PC-9 (cell line): Measurements from ENCODE around the gene PLOD2. TPM values are rescaled to one million over a fixed set of nuclear protein-coding genes. Genes with fewer than 3 reads are reported as not detected.

ENCODE experiments used
- BruUV-seq: library from RNA; stranded (reverse); fragments of 400-500 nt; replicated peaks from 2 replicates; lab custom pipeline; 2021; lab: Mats Ljungman, UMichigan
- CTCF ChIA-PET: fragments of 300-600 bp; sonication (Branson Sonifier 250); formaldehyde crosslinking; loops from one replicate; lab custom pipeline; 2022; ENCODE audit warnings: antibody characterized with exemption; lab: Charles Lee
- POLR2A ChIA-PET: fragments of 300-600 bp; sonication (Branson Sonifier 250); formaldehyde crosslinking; loops from one replicate; lab custom pipeline; 2022; ENCODE audit warnings: antibody characterized with exemption; ENCODE audit not compliant: unreplicated experiment; lab: Charles Lee
- DNase-seq, 2 experiments: peaks; one replicate each; pipeline versions ENCODE4 v3.0.0 to v3.0.0-alpha.2; 2015 to 2022; ENCODE audit warnings: mixed read lengths in 1 of 2
- H2AFZ ChIP-seq: fragments of 200-600 bp; sonication (generic); 2 replicates; pipeline ENCODE4 v1.8.1; 2017; ENCODE audit warnings: antibody characterized with exemption
- H3F3A ChIP-seq: fragments of 200-600 bp; sonication (generic); 2 replicates; pipeline ENCODE4 v1.8.1; 2017; ENCODE audit warnings: antibody characterized with exemption, mild to moderate bottlenecking, low read depth; ENCODE audit not compliant: insufficient read depth
- H3K27ac ChIP-seq: fragments of 200-600 bp; sonication (generic); 2 replicates; pipeline ENCODE4 v1.6.1; 2016; ENCODE audit warnings: mixed run types
- H3K27me3 ChIP-seq: fragments of 200-600 bp; sonication (generic); 2 replicates; pipeline ENCODE4 v1.6.1; 2016; ENCODE audit warnings: low read depth, mixed run types; ENCODE audit not compliant: insufficient read depth
- H3K36me3 ChIP-seq: fragments of 200-600 bp; sonication (generic); 2 replicates; pipeline ENCODE4 v1.6.1; 2016; ENCODE audit warnings: low read depth, mixed run types
- H3K4me1 ChIP-seq: fragments of 200-600 bp; sonication (generic); replicated peaks from 2 replicates; pipeline ENCODE4 v1.6.1; 2016; ENCODE audit warnings: mixed run types; ENCODE audit not compliant: insufficient read depth
- H3K4me2 ChIP-seq: fragments of 200-600 bp; sonication (generic); 2 replicates; pipeline ENCODE4 v1.6.1; 2017; ENCODE audit warnings: mixed run types
- H3K4me3 ChIP-seq: fragments of 200-600 bp; sonication (generic); 2 replicates; pipeline ENCODE4 v1.6.1; 2016; ENCODE audit warnings: mixed run types
- H3K79me2 ChIP-seq: fragments of 200-600 bp; sonication (generic); 2 replicates; pipeline ENCODE4 v1.6.1; 2017; ENCODE audit warnings: low read depth, mixed run types
- H3K9me2 ChIP-seq: fragments of 200-600 bp; sonication (generic); 2 replicates; pipeline ENCODE4 v1.8.1; 2017; ENCODE audit warnings: mild to moderate bottlenecking; ENCODE audit not compliant: insufficient read depth
- H3K9me3 ChIP-seq: fragments of 200-600 bp; sonication (generic); 2 replicates; pipeline ENCODE4 v1.8.1; 2016; ENCODE audit warnings: low read depth; ENCODE audit not compliant: insufficient read depth
- H4K20me1 ChIP-seq: fragments of 200-600 bp; sonication (generic); 2 replicates; pipeline ENCODE4 v1.8.1; 2017; ENCODE audit not compliant: insufficient read depth
- CTCF ChIP-seq: fragments of 200-600 bp; sonication (generic); conservative IDR thresholded peaks from 2 replicates; pipeline ENCODE4 v1.6.1; 2017; ENCODE audit warnings: mixed run types, antibody characterized with exemption, mild to moderate bottlenecking, moderate library complexity
- EZH2 ChIP-seq: fragments of 200-600 bp; sonication (generic); IDR thresholded peaks from 2 replicates; pipeline ENCODE4 v1.8.0; 2017; ENCODE audit warnings: antibody characterized with exemption, low read depth
- intact Hi-C: fragments of 100-400 bp; cut with micrococcal nuclease; formaldehyde crosslinking; loops from one replicate; pipeline ENCODE4 v1.10.0; 2022; ENCODE audit not compliant: unreplicated experiment
- total RNA-seq: library from RNA; stranded (reverse); gene quantifications from 2 replicates; pipeline ENCODE4 v1.2.3, GENCODE V29; 2021

The PLOD2 gene
- total RNA-seq, 1 experiment from 2014 or later = 30.3 TPM

- CTCF ChIA-PET = no interaction called here
- intact Hi-C loops = no loop called here
- no peaks in the 10 kb centered on the region for H3F3A ChIP-seq
Observed at GRCh38 chr3:146044046-146044445, 116.9 kb downstream of the PLOD2 start.

GRCh38 chr3:146040630-146041029 is 120.4 kb downstream of the PLOD2 start:
- intact Hi-C loops = no loop called here
- Histone ChIP-seq H3K9me2 (no peaks in the 10 kb centered on the region), H4K20me1 (no peaks in the 10 kb centered on the region), H3K27ac (no peak overlapping the region), H3F3A (no peaks in the 10 kb centered on the region), H3K4me3 (no peak overlapping the region), H3K4me2 (no peak overlapping the region), H3K27me3 (no peaks in the 10 kb centered on the region), H3K79me2 (no peaks in the 10 kb centered on the region), H3K36me3 (no peaks in the 10 kb centered on the region), H2AFZ (no peak overlapping the region), H3K9me3 (no peaks in the 10 kb centered on the region), H3K4me1 (no peaks in the 10 kb centered on the region)
- CTCF ChIA-PET = no interaction called here
- TF ChIP-seq CTCF = no peak
- TF ChIP-seq EZH2 = no peak
- POLR2A ChIA-PET = no interaction called here
- BruUV-seq = no TSS peak
- no peak for DNase-seq

More at GRCh38 chr3:146044046-146044445, 116.9 kb downstream of the PLOD2 start:
- BruUV-seq = no TSS peak
- no peaks in the 10 kb centered on the region for H4K20me1 ChIP-seq
- DNase-seq = no peak
- no peaks in the 10 kb centered on the region for H3K27me3 ChIP-seq
- no peaks in the 10 kb centered on the region for H3K4me1 ChIP-seq
- TF ChIP-seq CTCF (no peak), EZH2 (no peak)
- no peaks in the 10 kb centered on the region for H3K9me3 ChIP-seq
- POLR2A ChIA-PET = no interaction called here
- H3K79me2 ChIP-seq = no peaks in the 10 kb centered on the region
- no peaks in the 10 kb centered on the region for H3K36me3 ChIP-seq
- H3K9me2 ChIP-seq = no peaks in the 10 kb centered on the region
- H2AFZ ChIP-seq = no peak overlapping the region
- H3K27ac ChIP-seq = no peak overlapping the region
- no peak overlapping the region for H3K4me2 ChIP-seq
- no peak overlapping the region for H3K4me3 ChIP-seq

- Histone ChIP-seq H3K9me3 (no peaks in the 10 kb centered on the region), H3K27me3 (no peaks in the 10 kb centered on the region), H3K79me2 (no peaks in the 10 kb centered on the region), H3K4me2 (no peak overlapping the region), H3F3A (no peaks in the 10 kb centered on the region), H3K27ac (no peak overlapping the region), H3K4me3 (no peak overlapping the region), H4K20me1 (no peaks in the 10 kb centered on the region), H3K4me1 (no peaks in the 10 kb centered on the region), H3K36me3 (no peaks in the 10 kb centered on the region), H2AFZ (no peak overlapping the region), H3K9me2 (no peaks in the 10 kb centered on the region)
- POLR2A ChIA-PET = no interaction called here
- CTCF ChIA-PET = no interaction called here
- TF ChIP-seq CTCF (no peak), EZH2 (no peak)
- BruUV-seq = no TSS peak
- intact Hi-C loops = no loop called here
- DNase-seq = no peak
Observed at GRCh38 chr3:146037697-146038096, 123.3 kb downstream of the PLOD2 start.
